Tibial artery (tissue), 4 donors: Measurements from ENCODE around the gene LANCL3.
"Not testable (repeated sequence)": the region's sequence is repeated elsewhere in the genome, so short reads cannot be mapped to it uniquely, and the experiment has no call there.

Experiments
- DNase-seq, 2 donors: peaks; one replicate each; pipeline ENCODE4 v3.0.0-alpha.2; 2019
- H3K27ac ChIP-seq, 2 donors: fragments of 200-600 bp; sonication (generic) in 1 of 2; 1 replicate in 1 of 2; 2 replicates in 1 of 2; pipeline ENCODE4 v1.5.1; 2018 to 2019; ENCODE audit warnings: mild to moderate bottlenecking in 1 of 2
- H3K27me3 ChIP-seq, 2 donors: fragments of 200-600 bp; sonication (generic) in 1 of 2; one replicate each; pipeline versions ENCODE4 v1.5.1 to v1.6.0; 2016 to 2019
- H3K36me3 ChIP-seq, 3 donors: fragments of 200-600 bp; sonication (generic) in 2 of 3; one replicate each; pipeline ENCODE4 v1.5.1; 2016 to 2019; ENCODE audit warnings: mild to moderate bottlenecking in 2 of 3
- H3K4me1 ChIP-seq, 4 donors: fragments of 200-600 bp; sonication (generic) in 2 of 4; 1 replicate in 3 of 4; 2 replicates in 1 of 4; pipeline ENCODE4 v1.5.1; 2016 to 2019
- H3K4me3 ChIP-seq, 2 donors: fragments of 200-600 bp; sonication (generic) in 1 of 2; 1 replicate in 1 of 2; 2 replicates in 1 of 2; pipeline ENCODE4 v1.5.1; 2018 to 2019; ENCODE audit warnings: mild to moderate bottlenecking in 2 of 2
- H3K9me3 ChIP-seq, 3 donors: fragments of 200-600 bp; sonication (generic) in 1 of 3; one replicate each; pipeline ENCODE4 v1.5.1; 2016 to 2019
- intact Hi-C: fragments of 100-400 bp; cut with DNase I; formaldehyde crosslinking; loops from one replicate; pipeline ENCODE4 v1.15.0; 2023; ENCODE audit warnings: low total_unique reads
- TF ChIP-seq, protein P1 (sequence below), 2 experiments: fragments of 200-600 bp in 1 of 2; fragments of 450-650 bp in 1 of 2; IDR thresholded peaks; one replicate each; pipeline ENCODE4 v1.5.1; 2017 to 2019; ENCODE audit warnings: antibody characterized with exemption in 2 of 2, mild to moderate bottlenecking in 1 of 2, moderate library complexity in 1 of 2

Gene LANCL3

GRCh38 chrX:37641859-37642258 lies 70.4 kb downstream of the LANCL3 start:
- no peak for DNase-seq
- Histone ChIP-seq H3K36me3 (no peaks in the 10 kb centered on the region), H3K4me3 (no peak overlapping the region), H3K9me3 (no peaks in the 10 kb centered on the region), H3K27ac (no peak overlapping the region), H3K4me1 (no peaks in the 10 kb centered on the region), H3K27me3 (no peaks in the 10 kb centered on the region)
- intact Hi-C loops, result no loop called here
- TF ChIP-seq, protein P1, sequence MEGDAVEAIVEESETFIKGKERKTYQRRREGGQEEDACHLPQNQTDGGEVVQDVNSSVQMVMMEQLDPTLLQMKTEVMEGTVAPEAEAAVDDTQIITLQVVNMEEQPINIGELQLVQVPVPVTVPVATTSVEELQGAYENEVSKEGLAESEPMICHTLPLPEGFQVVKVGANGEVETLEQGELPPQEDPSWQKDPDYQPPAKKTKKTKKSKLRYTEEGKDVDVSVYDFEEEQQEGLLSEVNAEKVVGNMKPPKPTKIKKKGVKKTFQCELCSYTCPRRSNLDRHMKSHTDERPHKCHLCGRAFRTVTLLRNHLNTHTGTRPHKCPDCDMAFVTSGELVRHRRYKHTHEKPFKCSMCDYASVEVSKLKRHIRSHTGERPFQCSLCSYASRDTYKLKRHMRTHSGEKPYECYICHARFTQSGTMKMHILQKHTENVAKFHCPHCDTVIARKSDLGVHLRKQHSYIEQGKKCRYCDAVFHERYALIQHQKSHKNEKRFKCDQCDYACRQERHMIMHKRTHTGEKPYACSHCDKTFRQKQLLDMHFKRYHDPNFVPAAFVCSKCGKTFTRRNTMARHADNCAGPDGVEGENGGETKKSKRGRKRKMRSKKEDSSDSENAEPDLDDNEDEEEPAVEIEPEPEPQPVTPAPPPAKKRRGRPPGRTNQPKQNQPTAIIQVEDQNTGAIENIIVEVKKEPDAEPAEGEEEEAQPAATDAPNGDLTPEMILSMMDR (IDR thresholded peaks at IDR 0.05), result no peak

DNA sequence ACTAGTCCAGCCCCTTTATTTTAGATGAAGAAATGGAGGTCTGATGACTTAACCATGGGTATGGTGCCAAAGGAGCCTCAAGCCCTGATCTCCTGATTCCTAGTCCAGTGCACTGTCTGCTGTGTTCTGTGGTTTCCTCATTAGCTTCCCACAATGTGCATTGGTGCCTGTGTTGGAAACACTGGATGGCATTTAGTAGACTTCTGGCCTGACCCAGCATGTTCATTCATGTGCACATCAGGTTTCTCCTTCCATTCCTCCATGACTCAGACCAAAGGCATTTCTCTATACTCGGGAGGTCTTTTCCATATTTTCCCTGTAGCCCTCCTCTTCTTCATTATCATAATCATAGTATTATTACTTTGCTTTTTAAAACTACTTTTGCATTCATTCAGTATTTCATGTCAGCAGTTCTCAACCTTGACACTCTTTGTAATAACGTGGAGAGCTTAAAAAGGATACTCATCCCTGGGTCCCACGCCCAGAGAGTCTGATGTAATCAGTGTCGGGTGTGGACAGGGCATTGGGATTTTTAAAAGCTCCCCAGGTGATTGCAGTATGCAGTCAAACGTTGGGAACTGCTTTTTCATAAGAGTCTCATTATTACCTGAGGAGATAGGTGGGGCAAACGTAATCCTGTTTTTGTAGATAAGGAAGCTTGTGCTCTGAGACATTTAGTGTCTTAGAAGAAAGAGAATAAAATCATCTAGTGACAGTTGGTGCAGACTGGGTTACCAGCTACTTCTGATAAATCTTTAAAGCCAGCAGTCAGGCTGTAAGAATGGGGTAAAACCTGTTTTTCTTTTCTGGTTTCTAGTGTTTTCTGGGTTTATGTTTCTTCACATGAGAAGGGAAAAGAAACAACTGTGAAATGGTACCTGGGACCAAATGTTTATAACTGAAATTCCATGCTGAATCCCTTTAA lies 73.2 kb downstream of the LANCL3 start:
- Histone ChIP-seq H3K27me3 (no peaks in the 10 kb centered on the region), H3K27ac (no peak overlapping the region), H3K9me3 (no peaks in the 10 kb centered on the region), H3K4me3 (no peak overlapping the region), H3K4me1 (no peaks in the 10 kb centered on the region), H3K36me3 (no peaks in the 10 kb centered on the region)
- DNase-seq, result no peak
- intact Hi-C loops, result no loop called here
- TF ChIP-seq, protein P1 (IDR thresholded peaks at IDR 0.05), result no peak

- no peak for DNase-seq
- Histone ChIP-seq H3K27ac (no peak overlapping the region), H3K9me3 (no peaks in the 10 kb centered on the region), H3K36me3 (no peaks in the 10 kb centered on the region), H3K4me3 (no peak overlapping the region), H3K27me3 (no peaks in the 10 kb centered on the region), H3K4me1 (no peaks in the 10 kb centered on the region)
- intact Hi-C loops, result no loop called here
- TF ChIP-seq, protein P1 (IDR thresholded peaks at IDR 0.05), result no peak
Measured at GRCh38 chrX:37646254-37646653, 74.8 kb downstream of the LANCL3 start.

- intact Hi-C loops, H3K27me3 ChIP-seq, DNase-seq, H3K4me3 ChIP-seq, H3K9me3 ChIP-seq, H3K36me3 ChIP-seq, H3K4me1 ChIP-seq, H3K27ac ChIP-seq: not testable (repeated sequence)
Measured at GRCh38 chrX:37650879-37651278, 79.4 kb downstream of the LANCL3 start.

GRCh38 chrX:37651921-37652452 lies 80.5 kb downstream of the LANCL3 start:
- H3K9me3 ChIP-seq, result no peaks in the 10 kb centered on the region
- TF ChIP-seq, protein P1 (IDR thresholded peaks at IDR 0.05), result no peak
- no peaks in the 10 kb centered on the region for H3K36me3 ChIP-seq
- no peaks in the 10 kb centered on the region for H3K4me1 ChIP-seq
- H3K4me3 ChIP-seq, result no peak overlapping the region
- no peak overlapping the region for H3K27ac ChIP-seq
- H3K27me3 ChIP-seq, result no peaks in the 10 kb centered on the region
- intact Hi-C loops, result no loop called here
- no peak for DNase-seq

DNA sequence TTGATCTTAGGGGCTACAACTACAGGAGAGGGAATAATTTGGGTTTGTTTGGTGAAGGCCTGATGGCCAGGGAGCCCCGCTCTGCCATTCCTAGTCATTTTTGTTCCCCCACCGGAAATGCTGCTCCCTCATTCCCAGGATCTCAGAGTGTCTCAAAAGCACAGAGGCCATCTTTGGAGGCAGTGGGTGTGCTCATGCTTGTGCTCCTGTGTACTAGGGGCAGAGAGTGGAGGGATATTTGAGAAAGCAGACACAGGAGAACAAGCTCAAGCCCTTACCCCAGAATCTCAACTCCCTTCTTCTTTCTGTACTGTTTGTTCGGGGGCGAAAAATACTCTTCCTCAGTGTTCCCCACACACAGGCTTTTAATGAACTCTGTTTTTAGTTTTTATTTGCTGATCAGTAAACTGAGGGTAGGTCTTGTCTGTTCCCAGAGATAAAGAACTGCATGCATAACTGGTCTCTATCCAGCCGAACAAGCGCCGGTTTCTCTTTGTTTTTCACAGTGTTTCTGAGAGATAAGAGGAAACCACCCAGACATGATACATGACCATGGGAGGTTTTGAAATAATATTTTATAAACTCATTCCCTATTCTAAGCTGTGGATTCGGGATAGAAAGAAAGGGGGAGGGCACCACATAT lies 81.2 kb downstream of the LANCL3 start:
- no peak for DNase-seq
- no peaks in the 10 kb centered on the region for H3K36me3 ChIP-seq
- intact Hi-C loops, result no loop called here
- H3K27me3 ChIP-seq, result no peaks in the 10 kb centered on the region
- no peaks in the 10 kb centered on the region for H3K9me3 ChIP-seq
- no peak overlapping the region for H3K4me3 ChIP-seq
- no peak overlapping the region for H3K27ac ChIP-seq
- TF ChIP-seq, protein P1 (IDR thresholded peaks at IDR 0.05), result no peak
- H3K4me1 ChIP-seq, result no peaks in the 10 kb centered on the region
